Transverse colon (tissue), 4 donors: ENCODE data around the gene SYTL5. TPM values are rescaled to one million over a fixed set of nuclear protein-coding genes. Genes with fewer than 3 reads are reported as not detected.

Source experiments
- DNase-seq: peaks from one replicate; pipeline ENCODE4 v3.0.0-alpha.2; 2019
- H3K27ac ChIP-seq, 4 donors: fragments of 200-600 bp; sonication (generic); 2 replicates each; pipeline ENCODE4 v1.5.1; 2016 to 2018; ENCODE audit warnings: inconsistent platforms in 4 of 4
- H3K27me3 ChIP-seq: fragments of 200-600 bp; sonication (generic); 2 replicates; pipeline ENCODE4 v1.5.1; 2017; ENCODE audit warnings: inconsistent platforms
- H3K36me3 ChIP-seq, 4 donors: fragments of 200-600 bp; sonication (generic); 2 replicates each; pipeline ENCODE4 v1.5.1; 2017 to 2019; ENCODE audit warnings: inconsistent platforms in 4 of 4
- H3K4me1 ChIP-seq, 4 donors: fragments of 200-600 bp; sonication (generic); 2 replicates each; pipeline ENCODE4 v1.5.1; 2017 to 2020; ENCODE audit warnings: inconsistent platforms in 4 of 4
- H3K4me3 ChIP-seq, 4 donors: fragments of 200-600 bp; sonication (generic); 1 replicate in 1 of 4; 2 replicates in 3 of 4; pipeline versions ENCODE4 v1.5.1 to v1.6.1; 2017 to 2019; ENCODE audit warnings: inconsistent platforms in 4 of 4
- H3K9me3 ChIP-seq, 2 donors: fragments of 200-600 bp; sonication (generic); 2 replicates each; pipeline ENCODE4 v1.5.1; 2017 to 2019; ENCODE audit warnings: inconsistent platforms in 2 of 2
- EP300 ChIP-seq: sonication (generic); formaldehyde crosslinking; IDR thresholded peaks from one replicate; pipeline ENCODE4 v1.6.1; 2017; ENCODE audit warnings: antibody characterized with exemption, low read depth
- POLR2A ChIP-seq: fragments of 450-650 bp; IDR thresholded peaks from one replicate; pipeline ENCODE4 v1.6.1; 2016; ENCODE audit warnings: antibody characterized with exemption, mild to moderate bottlenecking, moderate library complexity
- POLR2AphosphoS5 ChIP-seq, 3 donors: sonication (generic); formaldehyde crosslinking; IDR thresholded peaks; one replicate each; pipeline ENCODE4 v1.6.1; 2016; ENCODE audit warnings: antibody characterized with exemption in 3 of 3
- WGBS, 2 donors: methylation state at CpG; one replicate each; pipeline ENCODE4 v1.1.5; 2018; ENCODE audit warnings: low coverage in 1 of 2; 5-methylcytosine and 5-hydroxymethylcytosine counted together
- in situ Hi-C, 4 donors: fragments of 200-750 bp; cut with MboI; loops; one replicate each; pipeline versions ENCODE4 v1.15.0 to v1.15.1; 2017; ENCODE audit warnings: low sequenced_read_pairs in 3 of 4, low pct_ligation_motif_present in 1 of 4, low pct_unique_long_range_greater_than_20kb in 1 of 4
- intact Hi-C: fragments of 100-400 bp; cut with DNase I; formaldehyde crosslinking; loops from one replicate; pipeline ENCODE4 v1.15.1; 2023; ENCODE audit warnings: low total_unique reads
- total RNA-seq, 4 donors: library from RNA; depleted of rRNA; stranded (reverse); fragments of >200 nt; gene quantifications; one replicate each; pipeline ENCODE4 v1.1.0, GENCODE V29; 2016
- TF ChIP-seq, protein P1 (sequence below), 5 experiments: fragments of 200-600 bp in 3 of 5; fragments of 450-650 bp in 2 of 5; sonication (generic) in 3 of 5; IDR thresholded peaks; 1 replicate in 2 of 5; 2 replicates in 3 of 5; pipeline ENCODE4 v1.5.1; 2016 to 2017; ENCODE audit warnings: antibody characterized with exemption in 5 of 5, inconsistent platforms in 3 of 5, mild to moderate bottlenecking in 2 of 5, moderate library complexity in 1 of 5

Gene SYTL5
- total RNA-seq, 4 donors from 2014 or later: 0.60 to 8.1 (median 5.5) TPM

DNA sequence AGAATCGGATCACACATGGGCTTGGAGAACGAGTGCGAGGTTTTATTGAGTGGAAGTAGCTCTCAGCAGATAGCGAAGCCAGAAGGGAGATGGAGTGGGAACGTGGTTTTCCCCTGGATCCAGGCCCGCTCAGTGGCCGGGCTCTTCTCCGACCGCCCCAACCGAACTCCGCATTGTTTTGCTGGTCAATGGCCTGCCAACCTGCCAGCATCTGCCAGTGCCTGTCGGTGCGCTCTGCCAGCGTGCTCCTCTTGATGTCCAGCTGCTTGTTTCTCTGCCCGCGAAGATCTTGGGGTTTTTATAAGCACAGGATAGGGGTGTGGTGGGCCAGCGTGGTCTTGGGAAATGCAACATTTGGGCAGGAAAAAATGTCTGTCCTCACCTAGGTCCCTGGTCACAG, 5.6 kb upstream of the SYTL5 start:
- no peaks in the 10 kb centered on the region for H3K9me3 ChIP-seq
- 91% methylated on average over 17 of the region's 17 CpGs; no CpG with 5 or more reads in 1 of the 2 donors for WGBS, 2 donors
- H3K27ac ChIP-seq: no peak overlapping the region
- no peak for DNase-seq
- H3K4me1 ChIP-seq: no peaks in the 10 kb centered on the region
- no peaks in the 10 kb centered on the region for H3K36me3 ChIP-seq
- no peaks in the 10 kb centered on the region for H3K27me3 ChIP-seq
- no peak overlapping the region for H3K4me3 ChIP-seq
- intact Hi-C loops: no loop called here
- TF ChIP-seq, protein P1, sequence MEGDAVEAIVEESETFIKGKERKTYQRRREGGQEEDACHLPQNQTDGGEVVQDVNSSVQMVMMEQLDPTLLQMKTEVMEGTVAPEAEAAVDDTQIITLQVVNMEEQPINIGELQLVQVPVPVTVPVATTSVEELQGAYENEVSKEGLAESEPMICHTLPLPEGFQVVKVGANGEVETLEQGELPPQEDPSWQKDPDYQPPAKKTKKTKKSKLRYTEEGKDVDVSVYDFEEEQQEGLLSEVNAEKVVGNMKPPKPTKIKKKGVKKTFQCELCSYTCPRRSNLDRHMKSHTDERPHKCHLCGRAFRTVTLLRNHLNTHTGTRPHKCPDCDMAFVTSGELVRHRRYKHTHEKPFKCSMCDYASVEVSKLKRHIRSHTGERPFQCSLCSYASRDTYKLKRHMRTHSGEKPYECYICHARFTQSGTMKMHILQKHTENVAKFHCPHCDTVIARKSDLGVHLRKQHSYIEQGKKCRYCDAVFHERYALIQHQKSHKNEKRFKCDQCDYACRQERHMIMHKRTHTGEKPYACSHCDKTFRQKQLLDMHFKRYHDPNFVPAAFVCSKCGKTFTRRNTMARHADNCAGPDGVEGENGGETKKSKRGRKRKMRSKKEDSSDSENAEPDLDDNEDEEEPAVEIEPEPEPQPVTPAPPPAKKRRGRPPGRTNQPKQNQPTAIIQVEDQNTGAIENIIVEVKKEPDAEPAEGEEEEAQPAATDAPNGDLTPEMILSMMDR (IDR thresholded peaks at IDR 0.05): no peak
- TF ChIP-seq EP300 (no peak), POLR2AphosphoS5 (IDR thresholded peaks at IDR 0.05) (no peak), POLR2A (no peak)
- in situ Hi-C loops: no loop called here

DNA sequence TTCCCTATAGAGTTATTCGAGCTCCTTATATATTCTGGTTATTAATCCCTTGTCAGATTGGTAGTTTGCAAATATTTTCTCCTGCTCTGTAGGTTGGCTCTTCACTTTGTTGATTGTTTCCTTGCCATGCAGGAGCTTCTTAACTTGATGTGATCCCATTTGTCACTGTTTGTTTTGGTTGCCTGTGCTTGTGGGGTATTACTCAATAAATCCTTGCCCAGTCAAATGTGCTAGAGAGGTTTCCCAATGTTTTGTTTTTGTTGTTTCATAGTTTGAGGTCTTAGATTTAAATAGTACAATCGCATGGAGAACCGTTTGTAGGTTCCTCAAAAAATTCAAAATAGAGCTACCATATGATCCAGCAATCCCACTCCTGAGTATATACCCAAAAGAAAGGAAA, 2.3 kb upstream of the SYTL5 start:
- H3K36me3 ChIP-seq: no peaks in the 10 kb centered on the region
- in situ Hi-C loops (no loop called here), intact Hi-C loops (no loop called here)
- H3K4me1 ChIP-seq: no peaks in the 10 kb centered on the region
- no peaks in the 10 kb centered on the region for H3K27me3 ChIP-seq
- no peak overlapping the region for H3K27ac ChIP-seq
- DNase-seq: no peak
- no peaks in the 10 kb centered on the region for H3K9me3 ChIP-seq
- TF ChIP-seq EP300: no peak
- TF ChIP-seq POLR2A: no peak
- WGBS, 2 donors: 71 to 100% methylated on average over 3 of the region's 3 CpGs
- no peak overlapping the region for H3K4me3 ChIP-seq

DNA sequence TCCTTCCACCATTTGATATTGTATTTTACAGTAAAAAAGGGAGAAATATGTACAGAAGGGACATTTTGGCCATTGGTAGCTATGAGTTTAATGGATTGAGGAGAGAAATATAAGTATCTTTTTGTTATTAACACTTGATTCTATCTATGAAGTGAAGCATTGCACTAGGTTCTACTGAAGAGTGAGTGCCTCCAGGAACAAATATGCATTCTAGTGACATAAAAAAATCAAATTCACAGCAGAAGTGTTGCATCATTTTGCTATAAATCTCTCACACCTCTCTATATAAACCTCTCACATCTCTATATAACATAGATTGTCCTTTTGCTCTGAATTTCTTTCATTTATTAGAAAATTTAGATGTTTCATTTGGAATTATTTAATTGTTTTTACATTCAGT, 425 bp downstream of the SYTL5 start:
- Histone ChIP-seq H3K9me3 (no peaks in the 10 kb centered on the region), H3K36me3 (no peaks in the 10 kb centered on the region), H3K27ac (peak overlapping the region; percentile 49 to 72 (median 66)), H3K4me3 (peak overlapping the region in 1 of 4 donors; percentile 18), H3K4me1 (no peaks in the 10 kb centered on the region), H3K27me3 (no peaks in the 10 kb centered on the region)
- DNase-seq: no peak
- TF ChIP-seq EP300: no peak
- TF ChIP-seq, protein P1 (IDR thresholded peaks at IDR 0.05): no peak
- no peak for TF ChIP-seq POLR2A
- TF ChIP-seq POLR2AphosphoS5 (IDR thresholded peaks at IDR 0.05): no peak
- in situ Hi-C loops (no loop called here), intact Hi-C loops (no loop called here)

DNA sequence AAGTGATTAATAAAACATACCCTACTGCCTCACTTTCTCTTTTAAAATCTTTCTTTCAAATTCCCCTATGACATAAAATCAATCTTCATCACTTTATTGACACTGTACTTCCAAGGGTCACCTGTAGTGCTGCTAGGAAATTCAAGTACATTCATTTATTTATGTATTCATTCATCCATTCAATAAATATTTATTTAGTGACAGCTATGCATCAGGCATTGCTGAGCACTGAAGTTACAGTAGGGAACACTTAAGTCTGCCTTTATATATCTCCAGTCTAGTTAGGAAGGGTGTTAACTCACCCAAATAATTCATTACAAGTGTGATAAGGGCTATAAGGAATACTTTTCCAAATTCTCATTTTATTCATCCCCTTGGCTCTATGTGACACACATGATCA, 2.3 kb downstream of the SYTL5 start:
- intact Hi-C loops (no loop called here), in situ Hi-C loops (no loop called here)
- Histone ChIP-seq H3K27me3 (no peaks in the 10 kb centered on the region), H3K36me3 (no peaks in the 10 kb centered on the region), H3K27ac (no peak overlapping the region), H3K9me3 (no peaks in the 10 kb centered on the region), H3K4me1 (no peaks in the 10 kb centered on the region), H3K4me3 (no peak overlapping the region)
- no peak for TF ChIP-seq EP300
- TF ChIP-seq, protein P1 (IDR thresholded peaks at IDR 0.05): peak in 1 of 5 experiments; percentile 9
- DNase-seq: no peak

DNA sequence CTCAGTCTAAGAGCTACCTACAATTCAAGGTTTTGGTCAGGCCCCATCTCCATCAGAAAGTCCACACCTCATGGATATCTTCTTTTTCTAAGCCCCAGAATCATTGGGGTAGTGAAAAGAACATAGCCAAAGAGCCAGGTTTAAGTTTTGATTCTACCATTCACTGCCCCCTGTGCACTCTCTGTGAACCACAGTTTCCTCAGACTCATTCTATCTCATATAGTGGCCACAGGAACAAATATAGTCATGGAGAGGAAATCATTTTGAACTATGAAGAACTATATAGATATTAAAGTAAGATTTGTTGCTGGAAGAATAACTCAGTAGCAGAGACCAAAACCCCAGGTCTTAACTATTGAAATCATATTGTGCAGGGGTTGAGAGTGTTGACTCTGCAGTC, 3.3 kb downstream of the SYTL5 start:
- Histone ChIP-seq H3K4me1 (no peaks in the 10 kb centered on the region), H3K36me3 (no peaks in the 10 kb centered on the region), H3K4me3 (no peak overlapping the region), H3K27me3 (no peaks in the 10 kb centered on the region), H3K9me3 (no peaks in the 10 kb centered on the region), H3K27ac (no peak overlapping the region)
- in situ Hi-C loops: no loop called here
- DNase-seq: no peak
- TF ChIP-seq, protein P1 (IDR thresholded peaks at IDR 0.05): no peak
- no peak for TF ChIP-seq POLR2AphosphoS5 (IDR thresholded peaks at IDR 0.05)
- no peak for TF ChIP-seq EP300
- TF ChIP-seq POLR2A: no peak
- intact Hi-C loops: no loop called here
